GM15510 (cell line): ENCODE measurements around the gene LRRC10B.

Experiments
- POLR2A ChIP-seq: IDR thresholded peaks from 3 replicates; pipeline ENCODE4 v1.6.1; 2011; ENCODE audit warnings: borderline replicate concordance; ENCODE audit not compliant: insufficient read length; ENCODE audit errors: extremely low read depth

Gene LRRC10B

GRCh38 chr11:61553373-61554171 is 45.0 kb downstream of the LRRC10B start:
- TF ChIP-seq POLR2A = no peak

- no peak for TF ChIP-seq POLR2A
Observed at GRCh38 chr11:61554172-61554988, 45.8 kb downstream of the LRRC10B start.

GRCh38 chr11:61555051-61555969 is 46.8 kb downstream of the LRRC10B start:
- no peak for TF ChIP-seq POLR2A

- TF ChIP-seq POLR2A = no peak
Observed at GRCh38 chr11:61555978-61556377, 47.4 kb downstream of the LRRC10B start.

- TF ChIP-seq POLR2A = no peak
Observed at GRCh38 chr11:61556621-61557020, 48.1 kb downstream of the LRRC10B start.
